ENCODE data around the gene PIK3R3. TPM values are rescaled to one million over a fixed set of nuclear protein-coding genes. Genes with fewer than 3 reads are reported as not detected.

PIK3R3 gene
- total RNA-seq, 2 donors from 2014 or later = 6.2 to 12.9 TPM

- Histone ChIP-seq H3K36me3 (replicated peaks in 1 of 2; ENCODE audit: insufficient read depth in 1 of 2, low read depth in 2 of 2) (no peaks in the 10 kb centered on the region), H3K4me1 (no peaks in the 10 kb centered on the region), H3K9me3 (no peaks in the 10 kb centered on the region), H3K27me3 (no peaks in the 10 kb centered on the region), H3K27ac (no peak overlapping the region), H3K4me3 (no peak overlapping the region)
- TF ChIP-seq CTCF (IDR thresholded peaks at IDR 0.05) = no peak
- no peak for TF ChIP-seq POLR2A (IDR thresholded peaks at IDR 0.05)
- ATAC-seq (no peak), DNase-seq (no peak)
- WGBS, 2 donors = 70 to 73% methylated on average over 5 of the region's 5 CpGs
- intact Hi-C loops (cut with DNase I) = no loop called here
Measured at GRCh38 chr1:46003315-46003714, 129.1 kb downstream of the PIK3R3 start.

- ATAC-seq = no peak
- intact Hi-C loops (cut with DNase I) = no loop called here
- no peak overlapping the region for H3K27ac ChIP-seq
- no peak for TF ChIP-seq CTCF (IDR thresholded peaks at IDR 0.05)
- TF ChIP-seq POLR2A (IDR thresholded peaks at IDR 0.05) = no peak
- H3K9me3 ChIP-seq = no peaks in the 10 kb centered on the region
- 97% methylated on average over 3 of the region's 3 CpGs for WGBS, 2 donors
- H3K27me3 ChIP-seq = no peaks in the 10 kb centered on the region
- H3K36me3 ChIP-seq (replicated peaks in 1 of 2; ENCODE audit: insufficient read depth in 1 of 2, low read depth in 2 of 2) = no peaks in the 10 kb centered on the region
- no peak overlapping the region for H3K4me3 ChIP-seq
- no peaks in the 10 kb centered on the region for H3K4me1 ChIP-seq
- no peak for DNase-seq
Measured at GRCh38 chr1:46002551-46003150, 129.8 kb downstream of the PIK3R3 start.

- 81 to 86% methylated on average over 3 of the region's 3 CpGs for whole genome bisulfite sequencing, 2 donors
- intact Hi-C loops (cut with DNase I) = no loop called here
- DNase-seq (no peak), ATAC-seq (no peak)
- Histone ChIP-seq H3K9me3 (no peaks in the 10 kb centered on the region), H3K4me1 (no peaks in the 10 kb centered on the region), H3K36me3 (replicated peaks in 1 of 2; ENCODE audit: insufficient read depth in 1 of 2, low read depth in 2 of 2) (no peaks in the 10 kb centered on the region), H3K27me3 (no peaks in the 10 kb centered on the region), H3K27ac (no peak overlapping the region), H3K4me3 (no peak overlapping the region)
- TF ChIP-seq CTCF (IDR thresholded peaks at IDR 0.05) = no peak
- TF ChIP-seq POLR2A (IDR thresholded peaks at IDR 0.05) = no peak
Measured at GRCh38 chr1:46001081-46001785, 131.2 kb downstream of the PIK3R3 start.

GRCh38 chr1:45999507-45999906 is 132.9 kb downstream of the PIK3R3 start:
- Histone ChIP-seq H3K27me3 (no peaks in the 10 kb centered on the region), H3K36me3 (replicated peaks in 1 of 2; ENCODE audit: insufficient read depth in 1 of 2, low read depth in 2 of 2) (no peaks in the 10 kb centered on the region), H3K27ac (no peak overlapping the region), H3K4me3 (no peak overlapping the region), H3K9me3 (no peaks in the 10 kb centered on the region), H3K4me1 (no peaks in the 10 kb centered on the region)
- DNase-seq (no peak), ATAC-seq (no peak)
- intact Hi-C loops (cut with DNase I) = no loop called here
- 88 to 93% methylated on average over 2 of the region's 2 CpGs for WGBS, 2 donors
- TF ChIP-seq POLR2A (IDR thresholded peaks at IDR 0.05) (no peak), CTCF (IDR thresholded peaks at IDR 0.05) (no peak)
